Epithelial cell of proximal tubule (primary cell): Measurements from ENCODE around the gene AKAP9. TPM values are rescaled to one million over a fixed set of nuclear protein-coding genes. Genes with fewer than 3 reads are reported as not detected.

ENCODE experiments used
- DNase-seq: peaks from one replicate; pipeline ENCODE4 v3.0.0-alpha.2; 2011; ENCODE audit warnings: low read depth
- H3K4me3 ChIP-seq: 2 replicates; pipeline ENCODE4 v1.5.1; 2011; ENCODE audit warnings: low read depth, mild to moderate bottlenecking, low read length
- total RNA-seq: library from RNA; depleted of rRNA; stranded (reverse); fragments of >200 nt; gene quantifications from 2 replicates; pipeline ENCODE4 v1.2.3, GENCODE V29; 2015
- TF ChIP-seq, protein P1 (sequence below): conservative IDR thresholded peaks from 2 replicates; pipeline ENCODE4 v1.5.1; 2012; ENCODE audit warnings: low read depth, mild to moderate bottlenecking, low read length

Gene AKAP9
- total RNA-seq, 1 donor from 2014 or later: 19.6 TPM

DNA sequence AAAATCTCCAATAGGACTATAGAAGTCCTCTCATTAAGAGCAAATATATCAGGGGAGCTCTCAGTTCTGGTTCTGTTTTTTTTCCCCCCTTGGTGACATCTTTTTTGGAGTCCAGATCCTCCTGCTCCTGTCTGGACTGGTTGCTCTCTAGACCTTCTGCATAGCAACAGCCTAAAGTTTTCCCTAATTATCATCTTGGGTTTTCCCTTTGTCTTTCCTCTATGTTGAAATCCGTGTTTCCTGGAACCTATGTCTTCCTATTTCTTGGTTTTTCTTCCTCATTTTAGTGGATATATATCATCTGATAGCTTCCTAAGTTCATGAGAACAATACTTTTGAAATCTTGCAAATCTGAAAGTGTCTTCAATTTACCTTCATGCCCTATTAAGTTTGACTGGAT is 30.5 kb upstream of the AKAP9 start:
- DNase-seq: no peak
- H3K4me3 ChIP-seq: no peak overlapping the region
- TF ChIP-seq, protein P1, sequence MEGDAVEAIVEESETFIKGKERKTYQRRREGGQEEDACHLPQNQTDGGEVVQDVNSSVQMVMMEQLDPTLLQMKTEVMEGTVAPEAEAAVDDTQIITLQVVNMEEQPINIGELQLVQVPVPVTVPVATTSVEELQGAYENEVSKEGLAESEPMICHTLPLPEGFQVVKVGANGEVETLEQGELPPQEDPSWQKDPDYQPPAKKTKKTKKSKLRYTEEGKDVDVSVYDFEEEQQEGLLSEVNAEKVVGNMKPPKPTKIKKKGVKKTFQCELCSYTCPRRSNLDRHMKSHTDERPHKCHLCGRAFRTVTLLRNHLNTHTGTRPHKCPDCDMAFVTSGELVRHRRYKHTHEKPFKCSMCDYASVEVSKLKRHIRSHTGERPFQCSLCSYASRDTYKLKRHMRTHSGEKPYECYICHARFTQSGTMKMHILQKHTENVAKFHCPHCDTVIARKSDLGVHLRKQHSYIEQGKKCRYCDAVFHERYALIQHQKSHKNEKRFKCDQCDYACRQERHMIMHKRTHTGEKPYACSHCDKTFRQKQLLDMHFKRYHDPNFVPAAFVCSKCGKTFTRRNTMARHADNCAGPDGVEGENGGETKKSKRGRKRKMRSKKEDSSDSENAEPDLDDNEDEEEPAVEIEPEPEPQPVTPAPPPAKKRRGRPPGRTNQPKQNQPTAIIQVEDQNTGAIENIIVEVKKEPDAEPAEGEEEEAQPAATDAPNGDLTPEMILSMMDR: no peak

DNA sequence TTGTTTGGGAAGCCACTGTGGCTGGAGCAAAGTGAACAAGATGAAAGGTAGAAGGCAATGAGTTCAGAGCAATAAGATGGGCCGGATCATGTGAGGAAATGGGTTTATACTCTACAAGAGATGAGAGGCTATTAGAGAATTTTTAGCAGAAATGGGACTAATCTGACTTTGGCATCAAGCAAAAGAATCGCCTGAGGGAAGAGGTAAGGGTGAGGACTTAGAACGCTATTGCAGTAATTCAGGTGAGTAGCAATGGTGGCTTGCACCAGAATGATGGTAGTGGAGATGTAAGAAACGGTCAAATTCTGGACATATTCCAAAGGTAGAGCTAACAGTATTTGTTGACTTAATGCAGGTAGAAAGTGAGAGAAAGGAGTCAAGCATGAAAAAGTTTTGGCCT is 29.5 kb upstream of the AKAP9 start:
- TF ChIP-seq, protein P1: no peak
- no peak overlapping the region for H3K4me3 ChIP-seq
- no peak for DNase-seq

DNA sequence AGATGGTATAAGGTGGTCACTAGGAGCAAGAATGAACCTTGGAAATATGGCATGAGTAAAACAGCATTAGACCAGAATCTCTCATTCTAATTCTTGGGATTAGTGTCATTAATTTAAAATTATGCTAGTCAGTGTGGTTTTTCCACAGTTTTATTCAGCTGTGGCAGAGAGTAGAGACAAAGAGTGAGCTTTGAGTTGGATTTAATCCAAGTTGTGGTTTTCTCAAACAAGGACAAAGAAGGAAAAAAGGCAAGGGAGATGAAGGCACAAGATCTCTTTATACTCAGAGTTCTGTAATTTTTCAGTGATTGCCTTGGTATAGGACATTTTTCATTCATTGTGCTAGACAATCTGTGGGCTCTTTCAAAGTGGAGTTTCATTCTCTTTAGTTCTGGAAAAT is 28.2 kb upstream of the AKAP9 start:
- TF ChIP-seq, protein P1: no peak
- no peak for DNase-seq
- no peak overlapping the region for H3K4me3 ChIP-seq

DNA sequence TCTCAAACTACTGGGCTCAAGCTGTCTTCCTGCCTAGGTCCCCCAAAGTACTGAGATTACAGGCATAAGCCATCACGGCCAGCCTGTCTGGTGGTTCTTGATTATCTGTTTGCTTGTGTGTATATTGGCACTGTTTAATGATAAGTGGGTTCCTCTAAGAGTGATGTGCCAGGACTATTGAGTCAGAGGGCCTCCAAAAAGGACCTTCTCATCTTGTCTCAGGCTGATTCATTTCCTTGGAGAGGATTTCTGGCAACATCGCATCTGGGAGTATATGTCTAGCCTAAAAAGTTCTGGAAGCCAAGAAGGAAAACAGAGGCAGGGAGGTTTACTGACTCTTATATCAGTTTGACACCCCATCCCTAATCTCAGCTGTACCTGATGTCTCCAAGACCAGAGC is 27.1 kb upstream of the AKAP9 start:
- TF ChIP-seq, protein P1: no peak
- no peak overlapping the region for H3K4me3 ChIP-seq
- DNase-seq: no peak

DNA sequence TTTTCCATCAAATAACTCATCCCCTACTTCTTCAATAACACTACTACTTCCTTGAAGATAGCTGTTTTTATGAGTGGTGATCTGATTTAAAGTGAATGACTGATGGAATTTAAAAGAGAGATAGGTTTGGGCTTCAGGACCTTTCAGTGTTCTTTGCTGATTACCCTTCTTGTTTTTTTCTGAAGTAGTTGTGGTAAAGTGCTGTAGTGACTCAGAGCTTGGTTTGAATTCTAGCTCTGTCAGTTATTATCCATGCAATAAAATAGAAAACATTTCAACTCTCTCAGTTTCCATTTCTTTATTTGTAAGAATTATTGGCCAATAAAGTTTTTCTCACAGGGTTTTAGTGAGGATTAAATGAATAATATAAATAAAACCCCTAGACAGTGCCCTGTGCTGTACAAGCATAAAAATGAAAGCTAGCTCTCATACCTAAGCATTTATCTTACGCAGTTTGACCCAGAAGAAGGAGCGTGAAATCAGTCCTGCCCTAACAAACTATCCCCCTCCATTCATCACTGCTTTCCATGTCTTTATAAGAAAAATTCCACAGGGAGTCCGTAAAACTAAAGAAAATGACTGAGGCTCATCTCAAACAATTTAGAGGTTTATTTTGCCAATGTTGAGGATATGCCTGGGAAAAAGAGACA is 25.1 kb upstream of the AKAP9 start:
- TF ChIP-seq, protein P1: no peak
- no peak for DNase-seq
- no peak overlapping the region for H3K4me3 ChIP-seq

DNA sequence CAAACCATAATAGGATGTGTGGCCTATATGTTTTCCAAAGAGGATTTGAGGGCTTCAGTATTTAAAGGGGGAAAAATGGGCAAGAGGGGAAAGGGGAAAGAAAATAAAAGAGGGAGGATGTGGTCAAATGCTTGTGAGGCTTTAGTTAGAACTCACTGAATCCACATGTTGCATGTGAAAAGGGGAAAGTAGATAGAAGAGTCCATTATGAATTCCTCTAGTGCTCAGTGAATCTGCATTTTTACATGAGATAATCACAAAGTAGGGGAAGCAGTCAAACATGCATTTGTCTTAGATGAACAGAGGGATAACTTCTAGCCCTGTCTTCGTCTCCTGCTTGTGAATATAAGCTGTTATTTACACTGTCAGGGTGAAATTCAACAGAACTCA is 24.6 kb upstream of the AKAP9 start:
- no peak for DNase-seq
- TF ChIP-seq, protein P1: no peak
- no peak overlapping the region for H3K4me3 ChIP-seq

DNA sequence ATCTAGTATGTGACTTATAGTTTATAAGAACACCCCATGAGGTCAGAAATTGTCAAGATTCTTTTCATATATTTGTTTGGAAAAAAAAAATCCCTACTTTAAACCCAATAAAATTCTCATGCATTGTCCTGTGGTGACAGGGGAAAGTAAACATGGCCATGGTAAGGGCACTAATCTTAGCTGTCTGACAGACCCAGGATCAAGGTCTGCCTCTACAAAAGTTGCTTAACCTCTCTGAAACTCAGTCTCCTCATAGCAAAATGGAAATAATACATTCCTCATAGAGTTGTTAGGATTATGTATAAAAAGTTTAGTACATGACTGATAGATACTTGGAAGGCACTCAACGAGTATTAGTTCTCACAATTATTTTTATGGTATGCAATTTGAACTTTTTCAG is 22.3 kb upstream of the AKAP9 start:
- TF ChIP-seq, protein P1: no peak
- no peak overlapping the region for H3K4me3 ChIP-seq
- no peak for DNase-seq
